ENCODE data around the gene RAPGEF3.

RAPGEF3 gene, protein sequence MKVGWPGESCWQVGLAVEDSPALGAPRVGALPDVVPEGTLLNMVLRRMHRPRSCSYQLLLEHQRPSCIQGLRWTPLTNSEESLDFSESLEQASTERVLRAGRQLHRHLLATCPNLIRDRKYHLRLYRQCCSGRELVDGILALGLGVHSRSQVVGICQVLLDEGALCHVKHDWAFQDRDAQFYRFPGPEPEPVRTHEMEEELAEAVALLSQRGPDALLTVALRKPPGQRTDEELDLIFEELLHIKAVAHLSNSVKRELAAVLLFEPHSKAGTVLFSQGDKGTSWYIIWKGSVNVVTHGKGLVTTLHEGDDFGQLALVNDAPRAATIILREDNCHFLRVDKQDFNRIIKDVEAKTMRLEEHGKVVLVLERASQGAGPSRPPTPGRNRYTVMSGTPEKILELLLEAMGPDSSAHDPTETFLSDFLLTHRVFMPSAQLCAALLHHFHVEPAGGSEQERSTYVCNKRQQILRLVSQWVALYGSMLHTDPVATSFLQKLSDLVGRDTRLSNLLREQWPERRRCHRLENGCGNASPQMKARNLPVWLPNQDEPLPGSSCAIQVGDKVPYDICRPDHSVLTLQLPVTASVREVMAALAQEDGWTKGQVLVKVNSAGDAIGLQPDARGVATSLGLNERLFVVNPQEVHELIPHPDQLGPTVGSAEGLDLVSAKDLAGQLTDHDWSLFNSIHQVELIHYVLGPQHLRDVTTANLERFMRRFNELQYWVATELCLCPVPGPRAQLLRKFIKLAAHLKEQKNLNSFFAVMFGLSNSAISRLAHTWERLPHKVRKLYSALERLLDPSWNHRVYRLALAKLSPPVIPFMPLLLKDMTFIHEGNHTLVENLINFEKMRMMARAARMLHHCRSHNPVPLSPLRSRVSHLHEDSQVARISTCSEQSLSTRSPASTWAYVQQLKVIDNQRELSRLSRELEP

DNA sequence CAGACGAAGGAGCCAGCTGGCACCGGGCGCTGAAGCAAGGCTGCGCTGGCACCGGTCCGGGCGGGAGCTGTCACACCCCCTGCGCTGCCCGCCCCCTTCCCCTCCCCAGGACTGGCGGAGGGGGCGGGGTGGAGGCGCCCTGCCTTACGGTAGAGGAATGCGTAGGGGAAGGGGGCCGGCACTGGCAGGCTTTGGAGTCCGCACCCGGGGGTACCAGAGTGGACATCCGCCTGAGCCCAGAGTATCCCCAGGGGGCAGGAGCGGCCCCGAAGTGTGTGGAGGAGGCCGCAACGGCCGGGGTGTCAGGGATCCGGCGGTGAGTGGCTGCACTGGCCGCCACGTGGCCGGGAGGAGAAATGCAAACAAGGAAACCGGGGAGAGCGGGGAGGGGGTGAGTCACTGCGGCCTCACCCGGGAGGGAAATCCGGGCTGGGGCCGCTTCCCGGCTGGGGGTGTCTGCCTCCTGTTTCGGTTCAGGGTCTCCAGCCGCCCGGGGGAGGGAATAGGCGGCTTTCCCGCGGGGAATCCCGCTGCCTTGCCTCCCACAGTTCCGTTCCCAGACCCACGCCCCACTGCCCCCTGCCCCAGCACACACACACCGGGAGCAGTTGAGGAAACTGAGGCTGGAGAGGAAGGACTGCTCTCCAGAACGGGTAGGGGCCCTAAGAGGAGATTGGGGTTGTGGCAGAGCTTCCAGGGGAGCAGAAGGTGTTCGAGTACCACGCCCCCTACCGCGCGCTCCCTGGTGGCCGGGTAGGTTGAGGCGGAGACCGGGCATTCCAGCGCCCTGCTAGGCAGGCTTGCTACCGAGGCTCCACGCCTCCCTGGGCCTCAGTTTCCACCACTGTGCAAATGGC lies at the start of gene RAPGEF3:
Gene RAPGEF3, minus strand, starts transcription at position 47 of the 857 bp plus-strand sequence. CDS start 324 bp downstream, outside the sequence.
- DNase-seq (ENCODE audit: low read depth, low spot score): peak; percentile 42

DNA sequence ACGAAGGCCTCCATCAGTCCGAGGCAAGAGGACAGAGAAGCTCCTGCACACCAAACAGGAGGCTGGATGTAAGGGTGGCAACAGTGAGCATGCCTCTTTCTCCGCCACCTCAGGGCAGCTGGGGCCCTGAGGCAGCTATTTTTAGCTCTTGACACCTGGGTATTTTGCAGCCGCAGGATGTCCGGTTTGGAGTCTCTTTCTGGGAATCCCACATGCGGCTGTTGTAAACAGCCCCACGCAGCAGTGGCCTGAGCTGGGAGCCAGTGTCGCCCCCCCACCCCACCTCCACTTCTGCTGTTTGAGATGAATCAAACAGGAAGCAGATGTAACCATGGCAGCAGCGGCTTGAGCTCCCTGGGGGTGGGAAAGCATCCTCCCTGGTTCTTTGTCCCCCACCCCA lies 49.4 kb upstream of the RAPGEF3 start:
- DNase-seq (ENCODE audit: low read depth, low spot score): peak; percentile 62

DNA sequence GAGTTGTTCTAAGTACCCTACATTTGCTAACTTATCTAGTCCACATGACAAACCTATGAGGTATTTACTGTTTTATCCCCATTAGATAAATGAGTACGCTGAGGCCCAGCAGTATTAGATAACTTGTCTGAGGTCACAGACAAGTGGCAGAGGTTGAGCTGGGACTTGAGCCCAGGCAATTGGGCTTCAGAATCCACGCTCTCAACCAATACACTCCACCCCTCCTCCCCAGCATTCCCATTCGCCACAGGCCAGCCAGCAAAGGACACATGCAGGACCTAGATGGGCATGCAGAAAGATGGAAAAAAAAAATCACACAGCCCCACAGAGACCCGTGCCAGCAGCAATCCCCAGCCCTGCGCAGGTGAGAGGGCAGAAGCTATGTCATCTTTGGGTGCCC lies 48.7 kb upstream of the RAPGEF3 start:
- no peak for DNase-seq (ENCODE audit: low read depth, low spot score)

DNA sequence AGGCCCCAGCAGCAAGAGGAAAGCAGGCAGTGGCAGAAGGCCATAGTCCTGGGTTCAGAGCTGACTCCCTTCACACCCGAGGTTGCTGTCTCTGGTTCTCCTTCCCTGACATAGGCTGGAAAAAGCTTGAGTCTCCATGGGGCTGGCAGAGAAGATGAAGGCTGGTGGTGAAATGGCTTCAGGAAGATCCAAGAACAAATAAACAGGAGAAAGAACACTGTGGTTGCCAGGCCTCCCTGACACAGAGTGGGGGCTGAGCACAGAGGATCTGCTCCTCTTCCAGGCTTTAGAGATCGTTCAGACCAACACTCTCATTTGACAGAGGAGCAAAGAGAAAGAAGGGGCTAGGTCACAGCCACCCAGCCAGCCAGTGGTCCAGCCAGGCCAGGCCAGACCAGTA lies 46.7 kb upstream of the RAPGEF3 start:
- no peak for DNase-seq (ENCODE audit: low read depth, low spot score)

DNA sequence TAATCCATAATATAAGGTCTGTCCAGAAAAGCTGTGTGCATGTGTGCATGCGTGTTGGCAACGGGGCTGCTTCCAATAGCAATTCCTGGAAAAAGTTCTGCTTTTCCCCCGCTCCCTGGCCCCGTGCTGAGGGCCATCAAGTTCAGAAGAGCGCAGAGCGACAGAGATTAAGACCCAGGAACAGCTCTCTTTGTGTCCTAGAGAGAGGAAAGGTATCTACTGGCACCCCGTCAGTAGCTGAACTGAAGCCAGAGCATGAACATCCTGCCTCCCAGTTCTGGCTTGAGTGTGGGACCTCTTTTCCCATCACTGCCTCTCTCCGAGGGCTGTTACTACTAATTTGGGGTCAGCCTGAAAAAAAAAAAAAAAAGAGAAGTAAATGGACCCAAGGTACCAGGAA lies 45.5 kb upstream of the RAPGEF3 start:
- no peak for DNase-seq (ENCODE audit: low read depth, low spot score)

DNA sequence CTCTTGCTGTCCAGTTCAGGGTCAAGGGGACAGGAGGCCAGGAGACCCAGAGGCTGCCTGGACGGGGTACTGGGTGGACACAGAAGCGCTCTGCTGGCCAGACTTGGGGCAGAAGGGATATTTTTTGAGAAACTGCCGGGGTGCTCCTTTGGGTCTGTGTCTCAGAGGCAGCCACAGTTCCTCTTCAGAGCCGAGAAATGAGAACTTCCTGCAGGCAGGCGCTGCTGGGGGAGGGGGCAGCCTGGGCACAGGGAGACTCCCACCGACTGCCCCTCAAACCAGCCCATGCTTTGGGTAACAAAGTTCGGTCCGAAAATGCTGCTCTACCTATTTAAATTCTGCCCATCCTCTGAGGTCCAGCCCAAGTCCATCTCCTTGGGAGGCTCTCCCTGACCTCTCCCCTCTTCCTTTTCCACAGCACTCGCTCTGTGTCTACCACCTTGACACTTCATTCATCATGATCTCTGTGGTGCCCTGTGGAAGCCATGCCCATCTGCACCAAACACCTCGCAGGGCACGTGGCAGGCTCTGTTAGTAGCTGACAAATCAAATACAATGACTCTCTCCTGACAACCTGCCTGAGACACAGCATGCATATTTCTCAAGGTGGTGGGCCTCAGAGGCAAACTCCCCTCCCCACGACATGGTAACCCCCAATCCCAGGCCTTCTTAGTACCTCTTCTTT lies 44.7 kb upstream of the RAPGEF3 start:
- no peak for DNase-seq (ENCODE audit: low read depth, low spot score)

DNA sequence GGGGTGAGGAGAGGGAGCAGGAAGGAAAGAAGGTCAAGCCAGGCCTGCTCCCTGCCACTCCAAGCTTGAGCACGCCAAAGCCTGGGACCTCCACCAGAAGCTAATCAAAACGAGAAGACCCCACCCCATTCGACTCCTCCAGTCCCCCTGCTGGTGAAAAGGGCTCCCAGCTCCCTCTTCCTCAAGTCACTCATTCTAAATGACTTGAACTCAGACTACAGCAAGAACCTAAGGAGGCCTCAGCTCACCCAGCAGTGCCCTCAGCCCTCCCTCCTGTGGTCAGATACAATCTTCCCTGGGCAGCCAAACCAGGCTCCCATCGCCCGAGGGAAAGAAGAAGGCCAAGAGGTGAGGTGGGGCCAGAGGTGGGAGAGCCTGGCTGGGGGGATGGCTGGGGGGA lies 43.6 kb upstream of the RAPGEF3 start:
- DNase-seq (ENCODE audit: low read depth, low spot score): no peak

DNA sequence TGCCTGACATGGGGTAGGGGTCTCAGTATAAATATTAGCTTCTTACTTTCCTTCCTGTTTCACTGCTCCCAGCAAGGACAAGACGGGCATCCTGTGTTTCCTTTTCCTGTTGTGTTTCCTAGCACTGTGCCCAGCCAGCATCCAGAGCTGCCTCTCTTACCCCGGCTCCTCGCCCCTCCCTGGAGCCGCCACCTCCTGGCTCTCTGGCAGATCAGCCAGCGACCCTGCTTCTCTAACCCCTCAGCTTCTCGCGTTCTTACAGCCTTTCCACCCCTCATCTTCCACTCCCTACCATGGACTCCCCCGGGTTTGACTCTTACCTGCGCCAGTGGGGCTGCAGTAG lies 43.2 kb upstream of the RAPGEF3 start:
- no peak for DNase-seq (ENCODE audit: low read depth, low spot score)

DNA sequence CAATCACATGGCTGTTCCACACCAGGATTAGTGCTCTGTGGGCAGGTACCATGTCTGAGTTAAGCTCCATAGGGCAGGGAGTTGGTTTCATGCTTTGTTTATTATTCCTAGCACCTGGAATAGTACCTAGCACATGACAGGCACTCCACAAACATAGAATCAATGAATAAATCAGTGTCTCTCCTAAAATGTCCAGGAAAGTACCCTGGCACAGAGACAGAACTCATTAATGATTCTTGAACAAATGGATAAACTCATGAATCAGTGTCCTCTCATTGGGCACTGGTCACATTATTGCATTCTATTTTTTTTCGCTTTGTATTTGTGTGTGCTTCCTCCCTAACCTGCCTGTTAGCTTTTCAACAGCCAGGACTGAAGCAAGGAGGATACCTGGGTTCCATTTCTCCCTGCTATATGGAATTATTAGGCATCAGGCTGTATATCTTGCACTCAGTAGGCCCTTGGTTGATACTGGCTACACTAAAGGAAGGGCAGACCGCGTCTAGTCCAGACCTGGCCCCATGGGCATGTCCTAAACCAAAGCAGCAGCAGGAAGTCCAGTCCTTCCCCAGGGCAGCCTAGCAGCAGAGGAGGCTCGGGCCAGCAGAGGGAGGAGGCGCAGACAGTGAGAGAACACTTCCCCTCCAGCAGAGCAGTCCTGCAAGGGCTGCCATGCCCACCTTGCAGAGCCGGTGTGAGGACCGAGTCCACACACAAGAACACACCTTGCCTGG lies 42.7 kb upstream of the RAPGEF3 start:
- DNase-seq (ENCODE audit: low read depth, low spot score): no peak

DNA sequence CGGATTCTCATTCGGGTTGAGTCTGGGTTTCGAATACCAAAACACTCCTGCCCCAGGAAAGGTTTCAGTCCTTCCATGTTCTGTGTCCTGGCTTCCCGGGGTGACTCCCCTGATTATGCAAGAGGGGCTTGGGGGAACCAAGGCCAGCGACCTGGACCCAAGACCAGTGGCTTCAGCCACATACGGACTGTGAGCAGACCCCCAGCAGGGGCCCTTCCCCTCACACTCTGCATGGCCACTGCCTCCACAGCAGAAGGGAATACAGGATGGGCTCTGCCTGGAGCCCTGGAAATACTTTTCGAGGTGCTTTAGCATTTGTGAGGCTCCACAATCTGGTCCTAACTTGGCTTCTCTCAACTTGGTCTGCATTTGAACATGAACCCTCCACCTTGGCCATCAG lies 41.9 kb upstream of the RAPGEF3 start:
- DNase-seq (ENCODE audit: low read depth, low spot score): no peak

DNA sequence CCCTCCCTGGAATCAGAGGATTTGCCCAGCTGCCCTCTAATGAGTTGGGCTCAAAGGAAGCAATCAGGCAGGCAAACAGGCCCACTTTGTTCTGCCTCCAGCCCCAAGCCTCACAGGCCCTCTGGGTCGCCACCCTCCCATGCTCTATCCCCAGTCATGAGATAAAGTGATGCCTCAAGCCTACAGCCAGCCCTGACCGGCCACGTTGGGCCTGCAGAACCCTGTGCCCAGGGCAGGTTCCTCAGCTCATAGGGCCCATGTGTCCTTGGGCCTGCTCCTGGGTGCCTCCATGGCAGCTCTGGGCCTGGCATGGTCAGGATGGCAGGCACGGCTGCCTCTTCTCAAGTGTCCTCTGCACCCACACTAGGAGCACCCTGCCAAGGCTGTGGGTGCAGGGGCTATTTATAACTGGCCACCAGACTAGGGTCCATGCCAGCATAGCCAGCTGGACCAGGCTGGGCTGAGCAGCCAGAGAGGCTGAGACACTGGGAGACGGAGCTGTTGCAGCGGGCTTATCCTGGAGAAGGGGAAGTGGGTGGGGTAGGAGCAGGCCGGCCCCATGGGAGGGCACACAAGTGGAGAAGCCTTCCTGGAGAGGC lies 40.8 kb upstream of the RAPGEF3 start:
- DNase-seq (ENCODE audit: low read depth, low spot score): no peak

DNA sequence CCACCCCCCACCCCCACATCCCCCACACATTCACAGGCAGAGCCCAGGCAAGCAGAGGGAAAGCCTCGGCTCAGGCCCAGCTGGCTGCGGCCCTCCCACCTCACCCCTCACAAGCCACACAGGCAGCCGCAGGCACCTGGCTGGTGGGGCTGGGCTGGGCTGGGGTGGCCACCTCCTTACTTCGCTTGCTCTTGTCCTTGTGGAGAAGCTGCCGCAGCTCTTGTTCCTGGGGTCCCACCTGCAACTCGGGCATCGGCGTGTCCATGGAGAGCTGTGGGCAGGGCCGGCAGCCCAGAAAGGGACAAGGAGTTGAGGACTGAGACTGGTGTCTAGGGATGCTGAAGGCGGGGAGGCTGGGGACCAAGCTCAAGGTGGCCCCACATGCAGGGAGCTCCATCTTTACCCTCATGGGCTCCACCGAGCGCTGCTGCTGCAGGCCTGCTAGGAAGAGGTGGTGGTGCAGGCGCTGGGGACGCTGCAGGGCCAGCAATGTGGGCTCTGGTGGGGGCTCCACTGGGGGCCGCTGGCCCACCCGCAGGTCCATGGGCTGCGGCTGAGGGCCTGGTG lies 39.8 kb upstream of the RAPGEF3 start:
- no peak for DNase-seq (ENCODE audit: low read depth, low spot score)

DNA sequence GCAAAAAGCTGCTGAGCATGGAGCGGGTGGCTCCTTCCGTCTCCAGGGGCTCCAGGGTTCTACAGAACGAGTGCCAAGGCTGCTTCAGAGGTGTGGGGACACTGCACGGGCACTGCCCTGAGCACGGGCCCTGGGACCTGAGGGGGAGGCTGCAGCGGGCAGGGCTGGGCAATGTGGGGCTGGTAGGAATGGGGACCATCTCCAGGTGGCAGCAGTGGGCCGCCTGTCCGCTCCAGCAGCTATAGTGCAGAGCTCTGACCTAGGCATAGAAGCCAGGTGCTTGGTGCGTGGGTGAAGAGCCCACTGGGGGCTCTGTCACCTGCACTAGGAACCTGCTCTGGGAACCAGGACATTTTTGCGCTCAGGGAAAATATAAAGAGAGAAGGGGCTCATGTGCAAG lies 38.8 kb upstream of the RAPGEF3 start:
- no peak for DNase-seq (ENCODE audit: low read depth, low spot score)

DNA sequence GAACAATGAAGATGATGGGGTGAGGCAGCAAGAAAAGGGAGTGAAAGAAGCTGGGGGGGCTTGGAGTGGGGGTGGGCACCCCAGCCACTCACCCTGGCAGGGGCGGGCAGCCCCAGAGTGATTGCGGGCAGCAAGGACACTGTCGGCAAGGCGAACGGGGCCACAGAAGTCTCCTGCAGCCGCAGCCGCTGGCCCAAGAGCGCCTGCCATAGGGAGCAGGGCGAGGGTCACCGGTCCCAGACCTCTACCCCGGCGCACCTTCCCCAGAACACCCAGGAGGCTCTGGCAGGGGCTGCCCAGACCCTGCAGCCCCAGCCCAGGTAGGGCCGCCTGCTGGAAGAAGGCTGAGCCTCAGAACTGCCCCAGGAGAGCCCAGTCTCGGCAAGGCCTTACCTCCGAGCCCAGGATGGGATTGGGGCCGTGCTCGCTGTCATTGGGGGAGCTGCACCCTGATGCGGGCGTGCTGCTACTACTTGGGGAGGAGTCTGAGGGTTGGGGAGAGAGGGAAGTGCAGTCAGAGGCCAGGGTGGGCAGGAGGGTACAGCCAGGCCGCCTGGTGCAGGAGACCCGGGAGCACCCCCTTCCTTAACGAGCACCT lies 37.2 kb upstream of the RAPGEF3 start:
- no peak for DNase-seq (ENCODE audit: low read depth, low spot score)

DNA sequence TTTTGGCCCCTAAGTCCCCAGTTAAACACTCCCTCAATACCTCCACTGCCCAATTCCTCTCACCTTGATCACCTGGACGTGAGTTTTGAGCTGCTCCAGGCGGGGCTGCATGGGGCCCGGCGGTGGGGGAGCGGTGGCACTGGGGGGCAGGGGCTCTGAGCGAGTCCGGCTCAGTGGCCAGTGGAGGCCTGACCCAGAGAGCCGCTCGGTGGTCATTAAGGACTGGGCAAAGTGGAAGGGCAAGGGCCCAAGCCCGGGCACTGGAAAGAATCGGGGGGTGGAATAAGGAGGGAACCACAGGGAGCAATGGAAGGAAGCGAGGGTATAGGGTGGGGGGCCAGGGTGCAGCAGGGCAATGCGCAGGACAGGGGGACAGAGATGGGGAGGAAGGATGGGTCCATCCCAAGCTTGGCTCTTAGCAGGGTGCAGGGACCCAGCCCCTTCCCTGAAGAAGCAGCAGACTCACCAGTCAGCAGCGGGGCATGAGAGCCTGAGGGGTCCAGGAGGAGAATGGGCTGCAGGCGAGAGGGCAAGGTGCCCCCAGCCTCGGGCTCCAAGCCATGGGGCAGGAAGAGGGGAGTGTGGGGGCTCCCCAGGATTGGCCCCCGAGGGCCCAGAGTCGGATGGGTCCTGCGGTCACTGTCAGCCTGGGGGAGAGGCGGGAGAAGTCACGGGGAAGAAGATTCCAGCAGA lies 36.6 kb upstream of the RAPGEF3 start:
- DNase-seq (ENCODE audit: low read depth, low spot score): no peak

DNA sequence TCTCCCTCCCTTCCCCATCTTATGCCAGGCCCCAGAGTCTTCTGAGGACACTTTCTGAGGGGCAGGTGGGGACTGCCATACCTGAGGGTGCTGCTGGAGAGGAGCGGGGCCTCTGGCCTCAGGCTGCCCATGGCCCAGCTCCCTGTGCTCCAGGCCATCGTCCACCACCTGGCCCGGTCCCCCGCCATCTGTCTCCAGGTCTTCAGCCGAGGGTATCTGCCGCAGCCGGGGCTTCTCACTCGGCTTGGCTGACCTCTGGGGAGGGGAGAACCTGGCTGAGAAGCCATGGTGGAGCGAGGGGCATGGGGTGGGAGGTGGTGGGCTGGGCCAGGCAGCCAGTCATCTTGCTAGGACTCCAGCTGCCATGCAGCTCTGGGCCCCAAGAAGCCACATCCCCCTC lies 36.0 kb upstream of the RAPGEF3 start:
- no peak for DNase-seq (ENCODE audit: low read depth, low spot score)

DNA sequence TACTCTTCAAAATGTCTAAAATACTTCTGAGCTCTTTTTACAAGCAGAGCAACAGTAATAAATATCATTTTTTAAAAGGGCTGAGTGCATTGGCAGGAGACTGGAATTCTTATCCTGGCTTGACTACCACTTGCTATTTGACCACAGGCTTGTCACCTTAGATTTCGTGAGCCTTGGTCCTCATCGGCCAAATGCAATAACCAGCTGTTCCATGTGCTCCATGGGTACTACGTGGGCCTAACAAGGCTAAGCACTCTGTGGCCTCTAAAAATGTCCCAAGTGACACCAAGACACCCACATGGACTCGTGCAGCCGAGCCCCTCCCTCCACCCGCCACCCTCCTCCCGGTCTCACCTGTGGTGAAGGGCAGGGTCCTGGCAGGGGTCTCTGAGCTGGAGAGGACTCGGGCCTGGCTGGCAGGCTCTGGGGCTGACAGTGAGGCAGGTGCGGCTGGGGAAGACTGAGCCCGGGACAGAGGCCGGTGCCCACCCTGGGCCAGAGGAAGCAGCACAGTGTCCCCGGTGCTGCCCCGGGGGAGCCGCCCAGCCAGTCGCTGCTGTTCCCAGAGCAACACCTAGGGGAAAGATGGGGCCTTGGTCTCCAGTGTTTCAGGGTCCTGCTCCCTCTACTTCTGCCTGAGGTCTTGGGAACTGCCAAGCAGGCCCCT lies 34.5 kb upstream of the RAPGEF3 start:
- no peak for DNase-seq (ENCODE audit: low read depth, low spot score)

DNA sequence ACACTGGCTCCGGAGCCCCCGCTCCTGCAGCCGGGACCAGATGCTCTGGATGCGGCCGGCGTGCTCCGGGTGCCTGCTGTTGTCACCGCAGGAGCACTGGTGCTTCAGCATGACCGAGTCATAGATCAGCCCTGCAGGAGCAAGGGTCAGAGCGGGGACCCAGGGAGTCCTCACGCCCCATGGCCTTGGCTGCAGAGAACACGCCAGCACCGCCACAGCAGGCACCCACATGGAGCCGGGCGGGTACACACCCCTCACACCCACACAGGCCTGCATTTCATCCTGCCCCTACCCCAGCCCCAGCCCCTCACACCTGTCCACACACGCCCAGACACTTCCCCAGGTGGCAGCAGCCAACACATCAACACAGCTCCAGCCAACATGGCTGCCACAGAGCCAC lies 33.2 kb upstream of the RAPGEF3 start:
- no peak for DNase-seq (ENCODE audit: low read depth, low spot score)
